Fibroblast of pulmonary artery (primary cell): ENCODE results near the gene FKBP6.

Experiments used
- DNase-seq: peaks from one replicate; pipeline ENCODE4 v3.0.0-alpha.2; 2010; ENCODE audit warnings: low read depth
- H3K4me3 ChIP-seq: replicated peaks from 2 replicates; pipeline ENCODE4 v1.5.1; 2011; ENCODE audit warnings: low read depth, mild to moderate bottlenecking, control low read depth, low read length, moderate library complexity
- CTCF ChIP-seq: IDR thresholded peaks from 2 replicates; pipeline ENCODE4 v1.5.1; 2011; ENCODE audit warnings: mild to moderate bottlenecking, control low read depth, low read length, inconsistent platforms; ENCODE audit errors: missing control alignments

The FKBP6 gene

GRCh38 chr7:73350306-73351068 is 22.5 kb downstream of the FKBP6 start:
- TF ChIP-seq CTCF, result no peak
- no peak for DNase-seq
- no peak overlapping the region for H3K4me3 ChIP-seq

DNA sequence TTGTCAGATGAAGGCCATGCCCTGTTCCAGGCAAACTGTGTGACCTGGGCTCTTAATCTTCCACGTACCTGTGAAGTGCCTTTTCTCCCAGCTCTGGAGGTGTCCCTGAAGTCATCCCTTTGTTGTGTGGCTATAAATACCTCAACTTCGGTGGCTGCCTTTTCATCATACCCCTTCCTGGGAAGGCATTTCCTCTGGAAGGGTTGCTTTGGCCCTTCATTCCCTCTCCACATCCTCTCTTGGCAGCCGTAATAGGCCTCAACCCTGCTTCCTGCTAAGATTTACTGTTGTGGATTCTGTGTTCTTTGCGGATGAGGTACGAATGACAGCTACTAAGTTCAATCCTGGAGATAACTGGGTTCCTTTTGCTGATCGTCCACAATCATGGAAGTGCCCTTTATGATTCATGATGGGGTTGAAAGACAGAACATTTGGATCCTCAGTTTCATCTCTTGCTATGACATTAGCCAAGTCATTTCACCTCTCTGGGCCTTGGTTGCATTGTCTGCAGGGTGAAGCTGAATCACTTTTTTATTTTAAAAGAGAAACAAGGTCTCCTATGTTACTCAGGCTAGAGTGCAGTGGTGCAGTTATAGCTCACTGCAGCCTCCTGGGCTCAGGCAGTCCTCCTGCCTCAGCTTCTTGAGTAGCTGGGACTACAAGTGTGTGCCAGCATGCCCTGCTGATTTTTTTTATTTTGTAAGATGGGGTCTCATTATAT is 23.6 kb downstream of the FKBP6 start:
- no peak overlapping the region for H3K4me3 ChIP-seq
- DNase-seq, result peak; percentile 31
- no peak for TF ChIP-seq CTCF

DNA sequence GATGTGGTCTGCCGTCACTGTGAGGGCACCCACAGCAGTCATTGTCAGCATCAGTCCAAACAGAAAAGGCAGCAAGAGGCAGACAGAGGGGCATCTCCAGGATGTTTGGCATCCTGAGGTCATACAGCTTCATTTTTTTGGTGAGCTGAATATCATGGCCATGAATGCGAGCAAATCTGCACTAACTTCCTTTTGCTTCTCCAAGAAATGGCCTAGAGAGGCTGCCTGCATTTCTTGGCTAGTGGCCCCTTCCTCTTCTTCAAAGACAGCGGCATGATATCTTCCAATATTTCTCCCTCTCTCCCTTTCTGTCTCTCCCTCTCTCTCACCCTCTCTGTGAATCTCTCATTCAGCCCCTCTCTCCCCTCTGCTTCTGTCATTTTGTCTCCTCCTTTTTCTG is 24.8 kb downstream of the FKBP6 start:
- no peak for TF ChIP-seq CTCF
- no peak for DNase-seq
- no peak overlapping the region for H3K4me3 ChIP-seq

DNA sequence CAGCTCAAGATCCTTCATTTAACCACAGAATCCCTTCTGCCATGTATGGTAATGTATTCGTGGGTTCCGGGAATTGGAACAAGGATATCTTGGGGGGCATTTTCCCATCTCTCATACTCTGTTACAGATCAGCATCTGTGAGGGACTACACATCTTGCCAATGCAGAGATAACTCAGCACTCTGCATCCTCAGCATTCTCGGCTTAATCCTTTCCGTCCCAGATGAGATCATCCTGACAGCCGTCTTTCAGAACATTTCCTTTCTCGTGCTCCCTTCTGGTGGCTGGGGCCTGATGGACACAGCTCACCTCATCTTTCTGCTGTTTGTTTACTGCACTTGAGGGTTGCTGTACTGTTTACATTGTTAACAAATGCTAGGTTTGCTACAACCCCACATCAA is 25.3 kb downstream of the FKBP6 start:
- TF ChIP-seq CTCF, result no peak
- DNase-seq, result no peak
- no peak overlapping the region for H3K4me3 ChIP-seq

- no peak overlapping the region for H3K4me3 ChIP-seq
- DNase-seq, result no peak
These were observed 26.2 kb downstream of the FKBP6 start for GRCh38 chr7:73354196-73354595.

GRCh38 chr7:73354821-73355220 is 26.9 kb downstream of the FKBP6 start:
- H3K4me3 ChIP-seq, result no peak overlapping the region
- TF ChIP-seq CTCF, result no peak
- DNase-seq, result no peak

More at GRCh38 chr7:73354196-73354595, 26.2 kb downstream of the FKBP6 start:
- no peak for TF ChIP-seq CTCF

GRCh38 chr7:73356159-73356558 is 28.2 kb downstream of the FKBP6 start:
- no peak for TF ChIP-seq CTCF

More at GRCh38 chr7:73356159-73356558, 28.2 kb downstream of the FKBP6 start:
- no peak for DNase-seq
- H3K4me3 ChIP-seq, result no peak overlapping the region
